ENCODE results near the gene KRTAP10-12.

KRTAP10-12 gene

DNA sequence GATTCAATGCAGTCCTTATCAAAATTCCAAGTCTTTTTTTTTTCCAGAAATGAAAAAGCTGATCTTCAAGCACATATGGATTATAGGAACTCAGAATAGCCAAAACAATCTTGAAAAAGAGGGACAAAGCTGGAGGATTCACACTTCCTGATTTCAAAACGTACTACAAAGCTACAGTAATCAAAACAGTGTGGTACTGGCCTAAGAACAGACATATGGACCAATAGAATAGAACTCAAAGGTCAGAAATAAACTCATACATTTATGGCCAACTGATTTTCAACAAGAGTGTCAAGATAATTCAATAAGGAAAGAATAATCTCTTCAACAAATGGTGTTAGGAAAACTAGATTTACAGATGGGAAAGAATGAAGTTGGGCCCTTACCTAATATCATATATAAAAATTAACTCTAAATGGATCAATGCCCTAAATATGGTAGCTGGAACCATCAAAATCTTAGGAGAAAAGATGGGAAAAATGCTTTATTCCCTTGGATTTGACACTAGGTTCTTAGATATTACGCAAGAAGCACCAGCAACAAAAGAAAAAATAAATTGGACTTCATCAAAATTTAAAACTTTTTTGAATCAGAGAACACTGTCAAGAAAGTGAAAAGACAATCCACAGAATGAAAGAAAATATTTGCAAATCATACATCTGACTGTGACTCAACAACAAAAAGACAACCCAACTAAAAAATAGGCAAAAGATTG lies 4.0 kb upstream of the KRTAP10-12 start:
- DNase-seq (ENCODE audit: extremely low read depth, low read depth): no peak
- TF ChIP-seq, protein P1, sequence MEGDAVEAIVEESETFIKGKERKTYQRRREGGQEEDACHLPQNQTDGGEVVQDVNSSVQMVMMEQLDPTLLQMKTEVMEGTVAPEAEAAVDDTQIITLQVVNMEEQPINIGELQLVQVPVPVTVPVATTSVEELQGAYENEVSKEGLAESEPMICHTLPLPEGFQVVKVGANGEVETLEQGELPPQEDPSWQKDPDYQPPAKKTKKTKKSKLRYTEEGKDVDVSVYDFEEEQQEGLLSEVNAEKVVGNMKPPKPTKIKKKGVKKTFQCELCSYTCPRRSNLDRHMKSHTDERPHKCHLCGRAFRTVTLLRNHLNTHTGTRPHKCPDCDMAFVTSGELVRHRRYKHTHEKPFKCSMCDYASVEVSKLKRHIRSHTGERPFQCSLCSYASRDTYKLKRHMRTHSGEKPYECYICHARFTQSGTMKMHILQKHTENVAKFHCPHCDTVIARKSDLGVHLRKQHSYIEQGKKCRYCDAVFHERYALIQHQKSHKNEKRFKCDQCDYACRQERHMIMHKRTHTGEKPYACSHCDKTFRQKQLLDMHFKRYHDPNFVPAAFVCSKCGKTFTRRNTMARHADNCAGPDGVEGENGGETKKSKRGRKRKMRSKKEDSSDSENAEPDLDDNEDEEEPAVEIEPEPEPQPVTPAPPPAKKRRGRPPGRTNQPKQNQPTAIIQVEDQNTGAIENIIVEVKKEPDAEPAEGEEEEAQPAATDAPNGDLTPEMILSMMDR (IDR thresholded peaks at IDR 0.05; ENCODE audit: low read depth, low read length, missing control alignments): no peak
- no peak overlapping the region for H3K4me3 ChIP-seq (replicated peaks; ENCODE audit: low read depth, low read length)

DNA sequence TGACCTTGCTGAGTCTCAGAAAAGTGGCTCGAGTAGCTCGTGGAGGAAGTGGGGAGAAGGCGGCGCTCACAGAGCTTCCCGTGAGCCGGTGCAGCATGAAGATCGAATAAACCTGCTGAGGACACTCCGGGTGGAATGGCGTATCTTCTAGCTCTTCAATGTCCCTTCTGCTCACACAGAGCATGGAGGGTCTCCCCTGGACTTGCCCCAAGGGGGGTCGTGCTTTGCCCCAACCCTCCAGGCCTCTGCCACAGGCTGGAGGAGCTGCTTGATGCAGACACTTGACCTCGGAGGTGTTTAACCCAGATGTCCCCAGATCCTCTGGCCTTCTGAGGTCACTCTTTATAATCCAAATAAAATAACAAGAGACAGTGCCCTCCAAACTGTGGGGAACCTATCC lies 2.2 kb upstream of the KRTAP10-12 start:
- no peak for DNase-seq (ENCODE audit: extremely low read depth, low read depth)
- no peak overlapping the region for H3K4me3 ChIP-seq (replicated peaks; ENCODE audit: low read depth, low read length)
- TF ChIP-seq, protein P1 (IDR thresholded peaks at IDR 0.05; ENCODE audit: low read depth, low read length, missing control alignments): no peak

DNA sequence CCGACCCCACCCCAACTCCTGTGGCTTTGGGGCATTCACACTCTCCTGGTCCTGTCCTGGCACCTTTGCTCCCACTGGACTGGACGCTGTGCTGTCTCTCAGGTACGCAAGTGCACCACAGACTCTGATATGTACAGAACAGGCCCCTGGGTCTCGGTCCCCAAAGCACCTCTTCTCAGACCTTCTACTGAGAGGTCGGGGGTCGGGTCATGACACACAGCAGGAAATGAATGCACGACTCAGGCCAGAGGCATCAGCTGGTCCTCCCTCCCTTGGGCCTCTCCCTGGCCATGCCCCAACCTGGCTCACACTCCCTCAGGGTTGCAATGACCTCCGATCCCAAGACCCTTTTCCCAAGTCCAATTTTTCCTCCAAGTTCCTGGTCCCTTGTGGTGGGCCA lies 1.8 kb upstream of the KRTAP10-12 start:
- H3K4me3 ChIP-seq (replicated peaks; ENCODE audit: low read depth, low read length): no peak overlapping the region
- DNase-seq (ENCODE audit: extremely low read depth, low read depth): no peak
- TF ChIP-seq, protein P1 (IDR thresholded peaks at IDR 0.05; ENCODE audit: low read depth, low read length, missing control alignments): no peak

DNA sequence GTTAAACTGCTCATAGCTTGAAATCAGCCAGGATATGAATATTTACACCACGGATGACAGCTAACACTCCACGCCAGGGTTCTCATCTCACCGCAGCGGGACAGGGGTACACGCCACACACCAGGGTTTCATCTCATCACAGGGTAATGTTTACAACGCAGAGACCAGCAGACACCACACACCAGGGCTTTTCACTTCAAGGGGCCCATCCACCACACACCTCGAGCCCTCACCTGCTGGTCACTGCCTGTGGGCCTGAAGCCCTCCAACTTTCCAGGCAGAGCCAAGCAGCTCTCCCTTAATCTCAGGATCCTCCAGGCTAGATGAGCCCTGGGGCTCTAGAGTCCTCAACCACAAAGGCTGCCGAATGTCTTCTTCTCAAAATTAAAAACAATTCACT lies 1.3 kb upstream of the KRTAP10-12 start:
- H3K4me3 ChIP-seq (replicated peaks; ENCODE audit: low read depth, low read length): no peak overlapping the region
- TF ChIP-seq, protein P1 (IDR thresholded peaks at IDR 0.05; ENCODE audit: low read depth, low read length, missing control alignments): no peak

DNA sequence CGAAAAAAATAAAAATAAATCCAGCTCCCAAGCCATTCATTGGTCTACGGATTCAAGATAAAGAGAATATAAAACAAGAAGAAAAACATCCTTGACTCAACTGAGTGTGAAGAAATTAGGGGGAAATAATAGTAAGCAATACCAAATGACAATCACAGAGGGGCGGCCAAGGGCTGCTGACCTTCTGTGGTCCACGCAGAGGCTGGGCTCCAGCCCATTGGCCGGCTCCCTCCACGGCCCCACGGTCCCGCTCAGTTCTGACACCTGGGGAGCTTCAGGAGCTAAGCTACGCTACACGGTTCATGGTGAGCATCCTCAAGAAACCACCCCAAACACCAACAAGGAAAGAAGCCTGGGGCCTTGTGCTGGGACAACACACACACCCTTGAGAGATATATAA lies 400 bp upstream of the KRTAP10-12 start:
- TF ChIP-seq, protein P1 (IDR thresholded peaks at IDR 0.05; ENCODE audit: low read depth, low read length, missing control alignments): no peak
- no peak for DNase-seq (ENCODE audit: extremely low read depth, low read depth)
- no peak overlapping the region for H3K4me3 ChIP-seq (replicated peaks; ENCODE audit: low read depth, low read length)

More for the DNA sequence above, 1.3 kb upstream of the KRTAP10-12 start:
- DNase-seq (ENCODE audit: extremely low read depth, low read depth): no peak

DNA sequence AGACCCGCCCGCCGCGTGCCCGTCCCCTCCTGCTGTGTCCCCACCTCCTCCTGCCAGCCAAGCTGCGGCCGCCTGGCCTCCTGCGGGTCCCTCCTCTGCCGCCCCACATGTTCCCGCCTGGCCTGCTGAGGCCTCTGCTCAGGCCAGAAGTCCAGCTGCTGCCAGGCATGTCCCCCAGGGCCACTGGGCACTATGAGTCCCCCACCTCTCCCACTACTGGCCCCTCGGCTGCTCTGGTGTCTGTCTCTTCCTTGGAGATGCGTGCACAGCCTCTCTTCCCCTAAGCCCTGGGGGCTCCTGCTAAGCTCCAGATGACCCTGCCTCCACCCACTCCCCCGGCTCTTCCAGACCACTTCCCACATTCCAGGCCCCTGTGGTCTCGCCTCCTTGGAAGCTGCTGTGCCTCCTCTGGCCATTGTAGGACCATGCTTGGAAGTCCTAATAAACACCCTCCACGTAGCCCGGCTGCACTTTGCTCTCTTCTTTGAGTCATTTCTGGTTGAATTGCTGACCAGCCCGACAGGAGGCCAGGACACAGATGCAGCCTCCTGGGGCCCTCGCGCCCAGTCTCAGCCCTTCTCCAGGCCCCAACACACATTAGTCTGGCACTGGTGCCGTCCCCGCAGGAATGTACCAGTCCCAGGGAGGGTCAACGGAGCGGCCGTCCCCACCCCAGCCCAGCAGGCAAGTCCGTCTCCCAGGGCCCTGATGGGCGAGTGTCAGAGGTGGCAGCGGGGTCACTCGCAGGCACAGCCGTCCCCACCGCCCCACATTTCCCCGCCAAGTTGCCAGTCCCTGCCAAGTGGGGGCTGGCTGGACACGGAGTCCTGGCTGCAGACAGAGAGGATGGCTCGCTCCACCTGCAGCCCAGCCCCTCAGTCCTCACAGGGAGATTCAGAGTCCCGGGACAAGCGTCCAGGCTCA lies 1.1 kb downstream of the KRTAP10-12 start:
- no peak for DNase-seq (ENCODE audit: extremely low read depth, low read depth)
- TF ChIP-seq, protein P1 (IDR thresholded peaks at IDR 0.05; ENCODE audit: low read depth, low read length, missing control alignments): no peak
- no peak overlapping the region for H3K4me3 ChIP-seq (replicated peaks; ENCODE audit: low read depth, low read length)

Data from HFF-Myc (cell line).